Stimulated activated CD8-positive, alpha-beta memory T cell treated with anti-CD3 and anti-CD28 coated beads, Interleukin-12 subunit alpha, Interleukin-12 subunit beta, amount 100 ng/mL, for 24 hours (primary cell): ENCODE data around the gene C4BPB.

Experiments used
- DNase-seq: peaks from one replicate; pipeline ENCODE4 v3.0.0-alpha.2; 2020; ENCODE audit errors: extremely low read depth

Gene C4BPB

GRCh38 chr1:207084701-207085180 is 3.9 kb upstream of the C4BPB start:
- DNase-seq, result no peak

GRCh38 chr1:207085887-207086286 is 2.8 kb upstream of the C4BPB start:
- no peak for DNase-seq

DNA sequence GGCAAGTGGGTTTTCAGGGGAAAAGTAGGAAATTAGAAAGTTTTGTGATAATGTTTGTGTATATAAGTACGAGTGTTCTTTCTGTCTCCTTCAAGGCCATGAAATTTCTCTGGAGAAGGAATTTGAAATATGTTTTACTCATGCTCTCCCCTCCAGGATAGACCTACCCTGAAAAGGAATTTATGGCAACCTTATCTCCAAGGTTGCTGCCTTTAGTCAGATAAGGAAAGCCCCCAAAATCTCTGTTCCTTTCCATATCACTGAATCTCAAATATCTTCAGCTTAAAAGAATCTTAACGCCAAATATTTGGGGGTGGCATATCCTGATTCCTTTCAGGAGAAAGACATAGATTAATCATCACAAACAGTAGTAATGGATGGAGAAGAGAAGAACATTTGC is 499 bp upstream of the C4BPB start:
- DNase-seq, result no peak

DNA sequence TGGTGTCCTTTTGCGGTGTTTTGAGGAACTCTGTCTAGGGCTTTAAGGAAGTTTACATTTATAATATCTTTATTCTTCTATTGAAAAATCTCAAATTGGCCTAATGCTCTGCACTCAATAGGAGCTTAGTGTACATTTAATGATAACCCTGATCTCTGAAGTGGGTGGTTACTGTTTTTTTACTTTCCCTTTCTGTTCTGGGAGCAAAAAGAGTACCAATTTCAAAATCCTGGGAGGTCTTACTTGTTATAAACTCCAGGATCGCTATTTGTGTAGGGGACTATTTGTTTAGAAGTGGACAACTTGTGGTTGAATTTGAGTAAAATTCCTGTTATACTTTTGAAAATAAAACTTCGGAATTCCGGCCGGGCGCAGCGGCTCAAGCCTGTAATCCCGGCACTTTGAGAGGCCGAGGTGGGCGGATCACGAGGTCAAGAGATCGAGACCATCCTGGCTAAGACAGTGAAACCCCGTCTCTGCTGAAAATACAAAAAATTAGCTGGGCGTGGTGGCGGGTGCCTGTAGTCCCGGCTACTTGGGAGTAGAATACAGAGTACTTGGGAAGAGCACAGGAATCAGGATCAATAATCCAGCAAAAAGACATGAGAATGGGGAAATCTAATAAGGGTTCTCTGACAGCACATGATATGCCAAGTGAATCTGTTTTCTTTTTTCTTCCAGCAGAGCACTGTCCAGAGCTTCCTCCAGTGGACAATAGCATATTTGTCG is 1.1 kb downstream of the C4BPB start:
- no peak for DNase-seq

DNA sequence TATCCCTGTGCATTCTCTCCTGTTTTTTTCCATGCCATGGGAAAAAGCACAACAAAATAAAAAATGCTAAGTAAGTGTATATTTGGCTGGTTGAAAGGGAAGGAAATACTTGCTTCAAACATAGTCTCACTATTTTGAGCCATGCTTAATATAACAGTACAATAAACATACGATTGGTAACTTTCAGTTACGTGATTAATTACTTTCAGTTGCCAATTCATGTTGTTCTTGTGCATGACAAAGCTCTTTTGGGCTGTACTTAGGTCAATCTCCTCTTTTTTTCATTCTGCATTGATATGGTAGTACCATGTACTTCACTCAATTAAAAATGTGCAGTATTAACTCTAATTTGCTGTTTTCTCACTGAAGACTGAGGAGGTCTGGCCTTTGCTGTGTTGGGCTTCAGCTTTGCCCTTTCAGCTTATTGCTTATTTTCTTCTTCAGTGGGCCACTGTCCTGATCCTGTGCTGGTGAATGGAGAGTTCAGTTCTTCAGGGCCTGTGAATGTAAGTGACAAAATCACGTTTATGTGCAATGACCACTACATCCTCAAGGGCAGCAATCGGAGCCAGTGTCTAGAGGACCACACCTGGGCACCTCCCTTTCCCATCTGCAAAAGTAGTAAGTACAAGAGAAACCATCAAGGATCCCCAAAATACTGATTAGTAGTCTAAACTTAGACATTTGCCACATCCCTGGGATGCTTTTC is 2.7 kb downstream of the C4BPB start:
- no peak for DNase-seq

DNA sequence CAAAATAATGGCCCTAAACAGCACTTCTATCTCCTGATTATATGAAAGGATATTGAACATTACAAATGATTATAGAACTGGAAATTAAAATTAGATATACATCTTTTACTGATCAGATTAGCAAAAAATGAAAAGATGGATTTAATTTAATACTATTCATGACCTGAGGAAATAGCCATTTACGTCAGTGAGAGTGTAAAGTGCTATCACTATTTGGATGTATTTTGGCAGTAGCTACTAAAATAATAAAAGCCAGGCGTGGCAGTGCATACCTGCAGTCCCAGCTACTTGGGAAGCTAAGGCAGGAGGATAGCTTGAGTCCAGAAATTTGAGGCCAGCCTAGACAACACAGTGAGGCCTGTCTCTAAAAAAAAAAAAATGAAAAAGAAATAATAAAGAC is 5.3 kb downstream of the C4BPB start:
- DNase-seq, result no peak

- DNase-seq, result no peak
Measured at GRCh38 chr1:207097871-207098324, 9.2 kb downstream of the C4BPB start.

DNA sequence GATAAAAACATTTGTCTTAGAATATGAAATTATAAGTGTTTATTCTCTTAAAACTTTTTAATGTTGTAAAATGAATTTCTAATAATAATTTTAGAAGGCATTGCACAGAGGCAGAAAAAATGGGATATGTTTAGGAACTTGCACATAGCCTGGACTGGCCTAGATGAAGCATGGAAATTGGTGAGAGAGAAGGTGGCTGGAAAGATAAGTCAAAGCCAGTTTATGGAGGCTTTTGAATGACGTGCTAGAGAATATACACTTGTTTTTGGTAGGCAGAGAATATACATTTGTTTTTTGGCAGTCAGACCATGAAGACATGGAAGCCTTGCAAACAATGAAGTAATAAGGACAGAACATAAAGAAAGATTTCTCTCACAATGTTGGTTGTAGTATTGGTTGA is 13.1 kb downstream of the C4BPB start:
- no peak for DNase-seq

GRCh38 chr1:207102146-207102545 is 13.5 kb downstream of the C4BPB start:
- no peak for DNase-seq

GRCh38 chr1:207102659-207103058 is 14.0 kb downstream of the C4BPB start:
- DNase-seq, result no peak

- DNase-seq, result no peak
Measured at GRCh38 chr1:207103892-207104373, 15.3 kb downstream of the C4BPB start, which contains the start of gene C4BPA. C4BPA (plus strand) TSS chr1:207104233; CDS start chr1:207113026, 8,793 bp downstream.

GRCh38 chr1:207109004-207109403 is 20.3 kb downstream of the C4BPB start:
- no peak for DNase-seq

DNA sequence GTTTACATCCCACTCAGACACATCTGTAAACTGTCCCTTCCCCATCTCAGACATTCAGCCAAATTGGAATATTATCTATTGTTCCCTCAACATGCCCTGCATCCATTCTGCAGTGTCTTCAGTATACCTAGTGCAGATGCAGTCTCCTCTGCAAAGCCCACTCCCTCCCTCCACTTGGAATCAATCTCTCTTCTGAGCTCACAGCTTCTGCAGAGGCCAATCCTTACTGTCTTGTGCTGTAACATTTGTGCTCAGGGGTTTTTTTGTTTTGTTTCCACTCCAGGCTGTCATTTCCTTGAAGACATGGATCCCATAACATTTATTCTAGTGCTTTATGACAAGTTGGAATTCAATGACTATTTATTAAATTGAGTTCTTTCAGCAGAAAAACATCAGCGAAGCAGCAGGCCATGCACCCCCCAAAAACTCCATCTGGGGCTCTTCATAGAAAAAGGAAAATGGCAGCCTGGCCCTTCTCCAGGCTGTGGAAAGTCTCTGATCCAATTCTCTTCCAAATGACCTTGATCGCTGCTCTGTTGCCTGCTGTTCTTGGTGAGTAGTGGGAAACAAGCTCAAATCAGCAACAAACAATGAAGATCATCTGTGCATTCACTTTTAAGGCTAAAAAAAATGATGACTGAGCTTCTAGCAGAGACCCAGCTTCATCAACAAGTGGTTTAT is 24.1 kb downstream of the C4BPB start:
- DNase-seq, result no peak

GRCh38 chr1:207115269-207115668 is 26.6 kb downstream of the C4BPB start:
- no peak for DNase-seq

DNA sequence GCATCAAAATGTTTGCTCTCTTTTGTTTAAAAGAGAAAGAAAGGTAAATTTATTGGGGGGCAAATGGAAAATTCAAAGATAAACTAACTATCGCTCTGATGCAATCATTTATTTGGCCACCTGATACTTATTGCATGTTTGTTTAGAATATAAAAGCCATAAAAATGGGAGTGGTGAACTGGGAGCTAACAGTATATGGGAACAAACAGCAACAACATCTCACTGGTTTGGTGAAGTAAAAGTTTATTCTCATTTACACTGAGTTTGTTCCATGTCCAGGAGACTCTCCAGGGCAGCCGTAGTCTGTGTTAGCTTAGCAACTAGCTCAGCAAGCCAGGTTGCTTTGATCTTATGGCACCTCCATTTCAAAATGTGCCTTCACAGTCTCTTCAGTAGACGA is 35.7 kb downstream of the C4BPB start:
- no peak for DNase-seq

DNA sequence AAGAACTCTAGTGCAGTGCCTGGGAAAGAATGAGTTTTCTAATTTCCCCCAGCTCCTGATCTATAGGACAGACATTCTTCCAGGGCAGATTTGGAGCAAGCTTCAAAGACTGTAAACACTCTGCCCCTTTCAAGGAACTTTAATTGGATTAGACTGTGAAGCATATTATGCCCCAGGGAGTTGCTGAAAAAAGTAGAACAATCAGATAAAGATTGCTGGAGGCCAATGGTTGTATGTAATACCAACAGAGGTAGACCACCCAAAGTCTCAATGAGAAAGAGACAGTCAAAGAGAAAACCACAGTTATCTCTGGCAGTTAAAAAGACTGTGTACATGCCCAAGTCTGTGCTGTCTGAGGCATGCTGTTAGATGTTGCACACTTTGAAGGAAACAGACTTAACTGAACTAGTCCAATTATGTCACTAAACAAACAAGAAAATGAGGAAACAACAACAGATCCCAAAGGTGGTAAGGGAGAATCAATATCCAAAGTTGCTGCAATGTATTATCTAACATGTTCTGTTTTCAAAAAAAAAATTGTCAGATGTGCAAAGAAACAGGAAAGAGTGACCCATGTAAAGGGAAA is 39.8 kb downstream of the C4BPB start:
- DNase-seq, result no peak

GRCh38 chr1:207129053-207129452 is 40.4 kb downstream of the C4BPB start:
- no peak for DNase-seq

DNA sequence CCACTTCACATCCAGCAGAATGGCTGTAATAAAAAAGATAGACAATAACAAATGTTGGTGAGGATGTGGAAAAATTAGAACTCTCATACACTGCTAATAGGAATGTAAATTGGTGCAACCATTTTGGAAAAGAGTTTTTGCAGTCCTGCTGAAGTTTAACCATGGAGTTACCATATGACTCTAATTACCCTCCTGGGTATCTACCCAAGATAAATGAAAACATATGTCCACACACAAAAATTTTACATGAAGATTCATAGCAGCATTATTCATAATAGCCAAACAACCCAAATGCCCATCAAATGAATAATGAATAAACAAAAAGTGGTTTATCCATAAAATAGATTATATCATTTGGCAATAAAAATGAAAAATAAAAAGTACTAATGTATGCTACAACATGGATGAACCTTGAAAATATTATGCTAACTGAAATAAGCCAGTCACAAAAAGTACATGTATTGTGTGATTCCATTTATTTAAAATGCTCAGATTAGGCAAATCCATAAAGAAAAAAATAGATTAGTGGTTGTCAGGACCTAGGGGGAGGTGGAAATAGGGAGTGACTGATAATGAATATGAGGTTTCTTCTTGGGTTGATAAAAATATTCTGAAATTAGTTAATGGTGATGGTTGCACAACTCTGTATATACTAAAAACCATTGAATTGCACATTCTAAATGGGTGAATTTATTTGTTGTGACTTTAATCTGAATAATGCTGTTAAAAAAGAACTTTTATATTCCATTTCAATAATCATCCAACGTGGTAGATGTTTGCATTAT is 41.8 kb downstream of the C4BPB start:
- no peak for DNase-seq

- no peak for DNase-seq
Measured at GRCh38 chr1:207131163-207131562, 42.5 kb downstream of the C4BPB start.

DNA sequence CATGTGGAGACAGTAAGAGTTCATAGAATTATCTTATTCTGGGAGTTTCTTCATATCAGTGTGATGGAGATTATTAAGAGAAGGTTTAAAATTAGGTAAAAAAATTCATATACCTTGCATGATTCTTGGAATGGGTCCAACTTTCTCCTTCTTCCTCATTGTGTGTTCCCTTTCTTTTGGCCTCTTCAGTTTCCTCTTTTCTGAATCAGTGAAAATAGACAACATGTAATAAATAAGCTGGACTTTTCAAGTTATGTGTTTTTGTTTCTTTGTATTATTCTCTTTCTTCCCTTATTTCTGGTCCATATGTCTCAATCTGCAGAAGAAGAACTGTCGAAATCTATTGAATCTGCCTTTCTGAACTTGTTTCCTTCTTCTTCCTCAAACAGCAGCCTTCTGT is 45.9 kb downstream of the C4BPB start:
- no peak for DNase-seq

GRCh38 chr1:207139616-207140015 is 51.0 kb downstream of the C4BPB start:
- no peak for DNase-seq
